Prostate gland (tissue), 2 donors: Measurements from ENCODE around the gene GRAMD1C.

Experiments used
- POLR2A ChIP-seq: fragments of 450-650 bp; IDR thresholded peaks from one replicate; pipeline ENCODE4 v1.6.1; 2016; ENCODE audit warnings: antibody characterized with exemption, mild to moderate bottlenecking
- TF ChIP-seq, protein P1 (sequence below), 4 experiments: fragments of 200-600 bp in 2 of 4; fragments of 450-650 bp in 2 of 4; sonication (generic) in 2 of 4; IDR thresholded peaks; 1 replicate in 3 of 4; 2 replicates in 1 of 4; pipeline ENCODE4 v1.5.1; 2016 to 2019; ENCODE audit warnings: antibody characterized with exemption in 4 of 4, mild to moderate bottlenecking in 2 of 4, moderate library complexity in 2 of 4

- TF ChIP-seq, protein P1, sequence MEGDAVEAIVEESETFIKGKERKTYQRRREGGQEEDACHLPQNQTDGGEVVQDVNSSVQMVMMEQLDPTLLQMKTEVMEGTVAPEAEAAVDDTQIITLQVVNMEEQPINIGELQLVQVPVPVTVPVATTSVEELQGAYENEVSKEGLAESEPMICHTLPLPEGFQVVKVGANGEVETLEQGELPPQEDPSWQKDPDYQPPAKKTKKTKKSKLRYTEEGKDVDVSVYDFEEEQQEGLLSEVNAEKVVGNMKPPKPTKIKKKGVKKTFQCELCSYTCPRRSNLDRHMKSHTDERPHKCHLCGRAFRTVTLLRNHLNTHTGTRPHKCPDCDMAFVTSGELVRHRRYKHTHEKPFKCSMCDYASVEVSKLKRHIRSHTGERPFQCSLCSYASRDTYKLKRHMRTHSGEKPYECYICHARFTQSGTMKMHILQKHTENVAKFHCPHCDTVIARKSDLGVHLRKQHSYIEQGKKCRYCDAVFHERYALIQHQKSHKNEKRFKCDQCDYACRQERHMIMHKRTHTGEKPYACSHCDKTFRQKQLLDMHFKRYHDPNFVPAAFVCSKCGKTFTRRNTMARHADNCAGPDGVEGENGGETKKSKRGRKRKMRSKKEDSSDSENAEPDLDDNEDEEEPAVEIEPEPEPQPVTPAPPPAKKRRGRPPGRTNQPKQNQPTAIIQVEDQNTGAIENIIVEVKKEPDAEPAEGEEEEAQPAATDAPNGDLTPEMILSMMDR (IDR thresholded peaks at IDR 0.05), result no peak
- TF ChIP-seq POLR2A, result no peak
Observed at GRCh38 chr3:113946831-113947230, 108.2 kb downstream of the GRAMD1C start.
